IPS-18a (cell line): ENCODE measurements around the gene LRRIQ1.

Experiments used
- H3K27ac ChIP-seq: one replicate; pipeline ENCODE4 v1.5.1; 2013; ENCODE audit warnings: low read length
- H3K27me3 ChIP-seq: one replicate; pipeline ENCODE4 v1.6.1; 2013; ENCODE audit warnings: mild to moderate bottlenecking, low read length; ENCODE audit not compliant: control insufficient read depth, insufficient read depth
- H3K36me3 ChIP-seq: one replicate; pipeline ENCODE4 v1.6.1; 2013; ENCODE audit warnings: low read depth, low read length; ENCODE audit not compliant: control insufficient read depth
- H3K4me1 ChIP-seq: one replicate; pipeline ENCODE4 v1.6.1; 2013; ENCODE audit warnings: low read depth, low read length; ENCODE audit not compliant: control insufficient read depth
- H3K4me3 ChIP-seq: one replicate; pipeline ENCODE4 v1.5.1; 2013; ENCODE audit warnings: low read length
- H3K9ac ChIP-seq: one replicate; pipeline ENCODE4 v1.6.1; 2013; ENCODE audit warnings: mild to moderate bottlenecking, low read length, moderate library complexity
- H3K9me3 ChIP-seq: one replicate; pipeline ENCODE4 v1.6.1; 2013; ENCODE audit warnings: low read depth, low read length; ENCODE audit not compliant: control insufficient read depth

The LRRIQ1 gene

DNA sequence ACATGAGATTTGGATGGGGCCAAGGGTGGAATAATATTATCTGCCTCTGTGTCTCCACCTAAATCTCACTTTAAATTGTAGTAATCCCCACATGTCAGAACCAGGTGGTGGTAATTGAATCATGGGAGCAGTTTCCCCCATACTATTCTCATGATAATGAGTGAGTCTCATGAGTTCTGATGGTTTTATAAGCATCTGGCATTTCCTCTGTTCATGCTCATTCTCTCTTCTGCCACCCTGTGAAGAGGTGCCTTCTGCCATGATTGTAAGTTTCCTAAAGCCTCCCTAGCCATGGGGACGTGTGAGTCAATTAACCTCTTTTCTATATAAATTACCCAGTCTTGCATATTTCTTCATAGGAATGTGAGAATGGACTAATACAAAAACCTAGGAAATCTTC is 29.9 kb upstream of the LRRIQ1 start:
- H3K27me3 ChIP-seq, result no peaks in the 10 kb centered on the region
- H3K36me3 ChIP-seq, result no peaks in the 10 kb centered on the region
- H3K27ac ChIP-seq, result no peak overlapping the region
- no peak overlapping the region for H3K9ac ChIP-seq
- H3K4me1 ChIP-seq, result peaks cover 27% of the 10 kb centered on the region
- no peak overlapping the region for H3K4me3 ChIP-seq
- H3K9me3 ChIP-seq, result no peaks in the 10 kb centered on the region

DNA sequence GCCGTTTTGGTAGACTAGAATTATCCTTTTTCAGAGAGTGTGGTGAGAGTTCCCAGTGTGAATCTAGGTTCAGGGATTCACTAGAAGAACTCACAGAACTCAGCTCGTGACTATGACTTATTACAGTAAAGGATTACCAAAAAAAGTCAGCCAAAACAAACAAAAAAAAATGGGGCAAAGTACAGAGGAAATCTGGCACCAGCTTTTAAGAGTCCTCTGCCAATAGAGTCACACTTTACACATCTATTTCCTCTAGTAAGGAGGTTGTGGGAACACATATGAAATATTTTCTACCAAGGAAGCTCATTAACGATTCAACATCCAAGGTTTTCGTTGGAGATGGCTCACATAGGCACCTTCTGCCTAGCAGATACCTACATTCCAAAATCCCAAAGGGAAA is 28.3 kb upstream of the LRRIQ1 start:
- H3K36me3 ChIP-seq, result no peaks in the 10 kb centered on the region
- no peak overlapping the region for H3K27ac ChIP-seq
- H3K27me3 ChIP-seq, result no peaks in the 10 kb centered on the region
- H3K9ac ChIP-seq, result no peak overlapping the region
- no peaks in the 10 kb centered on the region for H3K9me3 ChIP-seq
- no peak overlapping the region for H3K4me3 ChIP-seq
- H3K4me1 ChIP-seq, result peaks cover 27% of the 10 kb centered on the region

DNA sequence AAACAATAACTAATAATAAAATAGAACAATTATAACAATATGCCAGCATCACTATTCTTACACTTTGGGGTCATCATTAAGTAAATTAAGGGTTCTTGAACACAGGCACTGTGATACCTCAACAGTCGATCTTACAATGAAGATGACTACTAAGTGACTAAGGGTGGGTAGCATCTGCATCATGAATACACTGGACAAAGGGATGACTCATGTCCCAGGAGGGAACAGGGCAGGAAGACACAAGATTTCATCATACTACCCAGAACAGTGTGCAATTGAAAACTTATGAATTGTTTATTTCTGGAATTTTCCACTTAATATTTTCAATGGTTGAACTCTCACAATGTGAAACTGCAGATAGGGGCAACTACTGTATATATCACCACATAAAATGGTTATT is 19.7 kb upstream of the LRRIQ1 start:
- Histone ChIP-seq H3K9me3 (no peaks in the 10 kb centered on the region), H3K36me3 (no peaks in the 10 kb centered on the region), H3K4me1 (no peaks in the 10 kb centered on the region), H3K27ac (no peak overlapping the region), H3K4me3 (no peak overlapping the region), H3K9ac (no peak overlapping the region), H3K27me3 (no peaks in the 10 kb centered on the region)

DNA sequence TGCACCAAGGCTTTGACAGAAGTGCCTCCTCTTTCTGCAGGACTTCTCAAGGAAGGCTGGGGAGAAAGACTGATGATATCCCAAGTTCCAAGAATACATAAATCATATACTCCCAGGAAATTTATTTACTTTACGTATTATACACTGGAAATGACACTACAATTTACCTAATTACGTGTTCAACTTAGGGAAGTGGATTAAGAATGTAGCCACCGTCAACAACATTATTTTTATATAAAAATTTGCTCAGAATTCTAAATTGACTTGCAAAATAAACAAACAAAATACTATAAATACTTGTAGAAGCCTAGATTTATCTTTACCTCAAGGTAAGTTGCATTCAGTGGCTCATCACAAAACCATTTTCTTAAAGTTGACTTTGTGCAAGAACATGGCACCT is 19.0 kb upstream of the LRRIQ1 start:
- Histone ChIP-seq H3K27me3 (no peaks in the 10 kb centered on the region), H3K36me3 (no peaks in the 10 kb centered on the region), H3K9me3 (no peaks in the 10 kb centered on the region), H3K27ac (no peak overlapping the region), H3K4me1 (no peaks in the 10 kb centered on the region), H3K4me3 (no peak overlapping the region), H3K9ac (no peak overlapping the region)

DNA sequence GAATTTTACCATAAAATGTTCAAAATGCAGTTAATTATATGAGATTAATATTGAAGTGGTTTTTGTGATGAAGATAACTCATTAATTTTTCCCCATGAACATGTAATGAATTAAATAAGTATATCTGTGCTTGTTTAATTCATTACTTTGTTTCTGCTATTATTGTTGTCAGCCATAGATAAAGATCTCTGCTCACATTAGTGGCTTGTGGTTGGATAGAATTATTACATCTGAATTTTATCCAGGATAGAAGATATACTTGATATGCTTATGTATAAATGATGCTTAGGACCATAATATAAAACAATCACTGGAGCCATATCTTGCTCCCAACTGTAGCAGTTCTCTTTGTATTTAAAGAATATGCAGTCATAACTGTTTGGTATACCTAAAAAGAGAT is 18.5 kb upstream of the LRRIQ1 start:
- Histone ChIP-seq H3K9me3 (no peaks in the 10 kb centered on the region), H3K4me1 (peaks cover 2% of the 10 kb centered on the region), H3K9ac (no peak overlapping the region), H3K27me3 (no peaks in the 10 kb centered on the region), H3K27ac (no peak overlapping the region), H3K36me3 (no peaks in the 10 kb centered on the region), H3K4me3 (no peak overlapping the region)

DNA sequence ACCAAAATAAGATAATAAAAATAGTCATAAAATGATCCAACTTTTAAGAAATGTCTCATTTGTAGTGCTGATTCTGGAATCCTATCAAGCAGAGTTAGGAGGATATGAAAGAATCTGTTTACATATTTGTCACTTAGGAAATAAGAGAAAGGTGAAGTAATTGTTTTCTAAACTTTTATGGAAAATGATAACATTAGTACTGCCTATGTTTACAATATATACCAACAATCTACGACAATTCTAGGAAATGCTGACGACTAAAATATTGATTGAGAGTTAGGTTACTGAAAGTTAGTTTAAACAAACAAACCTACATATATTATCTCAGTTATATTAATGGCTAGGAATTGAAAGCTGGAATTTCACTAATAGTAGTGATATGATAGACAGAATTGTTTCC is 18.1 kb upstream of the LRRIQ1 start:
- Histone ChIP-seq H3K4me3 (no peak overlapping the region), H3K4me1 (peaks cover 6% of the 10 kb centered on the region), H3K36me3 (no peaks in the 10 kb centered on the region), H3K27me3 (no peaks in the 10 kb centered on the region), H3K9me3 (no peaks in the 10 kb centered on the region), H3K9ac (no peak overlapping the region), H3K27ac (no peak overlapping the region)

DNA sequence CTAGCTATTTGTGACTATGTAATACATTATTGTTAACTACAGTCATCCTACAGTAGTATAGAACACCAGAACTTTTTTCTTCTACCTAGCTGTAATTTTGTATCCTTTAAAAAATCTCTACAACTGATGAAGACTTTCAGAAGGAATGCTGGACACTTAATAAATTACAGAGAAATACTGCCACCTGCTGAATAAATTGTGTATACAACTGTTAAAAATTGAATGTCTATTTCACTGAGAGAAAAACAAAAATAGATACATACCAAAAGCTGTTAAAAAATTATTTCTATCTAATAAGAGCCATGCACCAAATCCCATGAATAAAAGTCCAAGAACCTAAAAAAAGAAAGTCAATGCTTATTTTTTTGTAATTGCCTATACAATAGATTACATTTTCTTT is 6.7 kb upstream of the LRRIQ1 start:
- no peak overlapping the region for H3K4me3 ChIP-seq
- no peaks in the 10 kb centered on the region for H3K36me3 ChIP-seq
- no peak overlapping the region for H3K9ac ChIP-seq
- no peak overlapping the region for H3K27ac ChIP-seq
- H3K4me1 ChIP-seq, result no peaks in the 10 kb centered on the region
- no peaks in the 10 kb centered on the region for H3K9me3 ChIP-seq
- no peaks in the 10 kb centered on the region for H3K27me3 ChIP-seq

DNA sequence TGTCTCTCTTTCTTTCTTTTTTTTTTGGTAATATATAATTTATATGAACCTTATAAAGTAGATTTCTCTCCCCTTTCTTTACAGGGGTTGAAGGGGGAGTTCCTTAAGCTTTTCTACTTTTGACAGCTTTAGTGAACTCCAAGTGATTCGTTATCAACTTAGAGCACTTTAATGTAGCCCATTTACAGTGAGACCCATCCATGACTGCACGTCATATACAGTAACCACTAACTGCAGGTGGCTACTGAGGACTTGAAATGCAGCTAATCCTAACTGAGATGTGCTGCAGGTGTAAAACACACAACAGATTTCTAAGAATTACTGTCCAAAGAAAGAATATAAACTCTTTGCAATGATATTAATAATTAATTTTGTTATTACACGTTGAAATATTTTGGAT is 582 bp downstream of the LRRIQ1 start:
- H3K9ac ChIP-seq, result peak overlapping the region; percentile 75
- no peaks in the 10 kb centered on the region for H3K27me3 ChIP-seq
- H3K4me1 ChIP-seq, result no peaks in the 10 kb centered on the region
- no peak overlapping the region for H3K27ac ChIP-seq
- H3K9me3 ChIP-seq, result no peaks in the 10 kb centered on the region
- peak overlapping the region; percentile 86 for H3K4me3 ChIP-seq
- no peaks in the 10 kb centered on the region for H3K36me3 ChIP-seq

DNA sequence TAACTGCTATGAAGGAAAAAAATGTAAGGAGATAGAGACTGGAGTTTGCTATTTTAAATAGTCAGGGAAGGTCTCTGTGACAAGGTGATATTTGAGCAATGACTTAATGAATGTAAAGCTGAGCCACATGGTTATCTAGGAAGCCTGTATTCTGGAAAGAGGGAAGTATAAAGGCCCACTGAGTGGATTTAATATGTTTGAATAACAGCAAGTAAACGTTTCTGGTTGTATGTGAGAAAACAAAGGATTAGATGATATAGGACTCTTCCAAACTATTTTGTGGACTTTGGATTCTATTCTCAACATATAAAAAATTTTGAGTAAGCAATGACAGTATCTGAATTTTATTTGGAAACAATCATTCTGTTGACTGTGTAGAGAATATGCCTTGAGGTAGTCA is 5.2 kb downstream of the LRRIQ1 start:
- Histone ChIP-seq H3K27ac (no peak overlapping the region), H3K9ac (no peak overlapping the region), H3K27me3 (no peaks in the 10 kb centered on the region), H3K4me1 (no peaks in the 10 kb centered on the region), H3K9me3 (no peaks in the 10 kb centered on the region), H3K4me3 (no peak overlapping the region), H3K36me3 (no peaks in the 10 kb centered on the region)

DNA sequence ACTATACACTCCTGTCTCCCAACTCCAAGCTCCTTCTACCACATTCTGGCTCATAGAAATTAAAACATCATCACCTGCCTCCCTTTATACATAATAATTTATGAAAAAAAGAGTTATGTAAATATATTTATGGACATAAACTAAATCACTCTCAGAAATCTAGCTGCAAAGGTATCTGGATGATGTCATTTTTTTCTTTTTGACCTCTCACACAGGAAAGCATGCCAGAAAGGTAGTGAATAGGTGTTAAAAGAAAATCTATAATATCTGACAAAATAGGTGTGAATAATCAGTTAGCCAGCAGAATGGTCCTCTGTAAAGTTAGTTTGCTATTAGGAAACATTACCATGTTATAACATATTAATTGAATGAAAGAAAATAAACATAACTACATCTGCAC is 7.7 kb downstream of the LRRIQ1 start:
- H3K27me3 ChIP-seq, result no peaks in the 10 kb centered on the region
- no peaks in the 10 kb centered on the region for H3K4me1 ChIP-seq
- H3K4me3 ChIP-seq, result no peak overlapping the region
- no peak overlapping the region for H3K9ac ChIP-seq
- H3K9me3 ChIP-seq, result no peaks in the 10 kb centered on the region
- no peaks in the 10 kb centered on the region for H3K36me3 ChIP-seq
- no peak overlapping the region for H3K27ac ChIP-seq

DNA sequence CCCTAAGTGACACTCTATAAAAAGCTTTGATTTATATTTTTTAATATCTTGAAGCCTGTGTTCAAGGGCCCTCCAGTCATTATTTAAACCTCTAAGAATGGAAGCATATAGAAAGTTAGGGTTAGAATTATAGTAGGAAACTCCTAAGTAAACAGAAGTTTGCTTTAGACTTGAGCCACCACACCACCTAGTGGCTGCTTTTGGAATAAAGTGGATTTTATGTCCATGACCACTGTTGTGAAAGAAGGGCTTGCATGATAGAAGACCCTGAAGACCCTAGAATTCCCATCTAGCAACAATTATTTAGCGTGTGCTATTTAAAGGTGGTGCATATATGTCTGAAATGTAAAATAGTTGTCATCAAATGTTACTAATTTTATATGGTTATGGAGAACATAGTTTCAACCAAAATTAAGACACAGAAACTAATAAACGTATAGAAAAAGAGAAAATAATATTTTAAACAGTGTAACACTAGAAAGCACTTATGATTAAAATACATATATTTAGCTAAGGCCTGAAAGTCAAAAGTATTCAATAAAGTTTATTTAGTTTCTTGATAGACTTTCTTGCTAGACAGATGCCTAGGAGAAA is 21.3 kb downstream of the LRRIQ1 start:
- no peaks in the 10 kb centered on the region for H3K4me1 ChIP-seq
- H3K36me3 ChIP-seq, result no peaks in the 10 kb centered on the region
- H3K9ac ChIP-seq, result no peak overlapping the region
- H3K27ac ChIP-seq, result no peak overlapping the region
- no peaks in the 10 kb centered on the region for H3K27me3 ChIP-seq
- H3K4me3 ChIP-seq, result no peak overlapping the region
- H3K9me3 ChIP-seq, result no peaks in the 10 kb centered on the region

DNA sequence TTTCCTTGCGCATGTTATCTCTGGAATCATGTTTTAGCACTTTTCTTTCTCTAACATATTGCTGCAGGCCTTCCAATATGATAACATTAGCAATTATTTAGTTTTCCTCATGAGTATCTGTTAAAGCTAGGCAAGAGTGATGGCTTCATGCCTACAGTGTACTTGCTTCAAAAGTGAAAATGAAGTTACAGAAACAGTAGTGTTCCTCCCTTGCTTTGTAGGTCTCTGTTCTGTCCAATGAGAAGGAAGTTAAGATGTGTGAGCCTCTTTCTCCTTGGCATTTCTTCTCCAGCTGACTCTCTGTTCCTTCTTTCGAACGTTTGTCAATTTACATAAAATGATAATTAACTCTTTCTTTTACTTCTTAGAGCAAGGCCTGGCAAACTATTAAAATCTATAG is 22.2 kb downstream of the LRRIQ1 start:
- H3K4me3 ChIP-seq, result no peak overlapping the region
- H3K9me3 ChIP-seq, result no peaks in the 10 kb centered on the region
- no peaks in the 10 kb centered on the region for H3K4me1 ChIP-seq
- H3K9ac ChIP-seq, result no peak overlapping the region
- no peaks in the 10 kb centered on the region for H3K27me3 ChIP-seq
- no peaks in the 10 kb centered on the region for H3K36me3 ChIP-seq
- H3K27ac ChIP-seq, result no peak overlapping the region
